ENCODE data around the gene RFTN1. TPM values are rescaled to one million over a fixed set of nuclear protein-coding genes. Genes with fewer than 3 reads are reported as not detected.
A peak's percentile ranks its signal among the peaks of the same experiment; 100 is the strongest.

The RFTN1 gene
- total and polyA plus RNA-seq, 10 of the 15 experiments (the other 5 are each of a cell fraction or from before 2014, with no cell fraction given) = 20.6 to 213 (median 147) TPM

DNA sequence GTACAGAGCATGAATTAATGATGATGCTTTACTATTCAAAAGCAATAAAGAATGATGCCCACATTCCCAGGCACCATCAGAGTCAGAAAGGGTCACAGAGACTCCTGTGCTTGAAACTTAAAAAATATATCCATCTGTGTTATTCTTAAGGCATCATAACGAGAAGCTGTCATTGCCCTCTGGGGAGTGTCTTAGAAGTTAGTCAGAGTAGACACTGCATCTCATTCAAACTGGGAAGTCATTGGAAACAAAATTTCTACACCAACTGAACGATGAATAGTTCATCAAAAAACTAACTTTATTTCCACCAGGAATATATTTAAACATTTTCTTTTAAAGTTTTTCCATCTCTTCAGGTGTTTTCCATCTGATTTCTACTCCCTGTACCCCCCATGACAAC lies 122.9 kb downstream of the RFTN1 start:
- DNase-seq (ENCODE audit: low read depth, low spot score) (no peak), FAIRE-seq (no peak), ATAC-seq (0 out of 3 replicates have a peak, but pooled peaks have one; percentile 15)
- POLR2A ChIA-PET = interaction anchor here (1.0 to 1.7 kb wide), 6 partner anchors 11 to 127 kb away, joined by 3 to 4 read pairs (median 3); no protein-coding TSS in a partner anchor
- TF ChIP-seq, protein P1, sequence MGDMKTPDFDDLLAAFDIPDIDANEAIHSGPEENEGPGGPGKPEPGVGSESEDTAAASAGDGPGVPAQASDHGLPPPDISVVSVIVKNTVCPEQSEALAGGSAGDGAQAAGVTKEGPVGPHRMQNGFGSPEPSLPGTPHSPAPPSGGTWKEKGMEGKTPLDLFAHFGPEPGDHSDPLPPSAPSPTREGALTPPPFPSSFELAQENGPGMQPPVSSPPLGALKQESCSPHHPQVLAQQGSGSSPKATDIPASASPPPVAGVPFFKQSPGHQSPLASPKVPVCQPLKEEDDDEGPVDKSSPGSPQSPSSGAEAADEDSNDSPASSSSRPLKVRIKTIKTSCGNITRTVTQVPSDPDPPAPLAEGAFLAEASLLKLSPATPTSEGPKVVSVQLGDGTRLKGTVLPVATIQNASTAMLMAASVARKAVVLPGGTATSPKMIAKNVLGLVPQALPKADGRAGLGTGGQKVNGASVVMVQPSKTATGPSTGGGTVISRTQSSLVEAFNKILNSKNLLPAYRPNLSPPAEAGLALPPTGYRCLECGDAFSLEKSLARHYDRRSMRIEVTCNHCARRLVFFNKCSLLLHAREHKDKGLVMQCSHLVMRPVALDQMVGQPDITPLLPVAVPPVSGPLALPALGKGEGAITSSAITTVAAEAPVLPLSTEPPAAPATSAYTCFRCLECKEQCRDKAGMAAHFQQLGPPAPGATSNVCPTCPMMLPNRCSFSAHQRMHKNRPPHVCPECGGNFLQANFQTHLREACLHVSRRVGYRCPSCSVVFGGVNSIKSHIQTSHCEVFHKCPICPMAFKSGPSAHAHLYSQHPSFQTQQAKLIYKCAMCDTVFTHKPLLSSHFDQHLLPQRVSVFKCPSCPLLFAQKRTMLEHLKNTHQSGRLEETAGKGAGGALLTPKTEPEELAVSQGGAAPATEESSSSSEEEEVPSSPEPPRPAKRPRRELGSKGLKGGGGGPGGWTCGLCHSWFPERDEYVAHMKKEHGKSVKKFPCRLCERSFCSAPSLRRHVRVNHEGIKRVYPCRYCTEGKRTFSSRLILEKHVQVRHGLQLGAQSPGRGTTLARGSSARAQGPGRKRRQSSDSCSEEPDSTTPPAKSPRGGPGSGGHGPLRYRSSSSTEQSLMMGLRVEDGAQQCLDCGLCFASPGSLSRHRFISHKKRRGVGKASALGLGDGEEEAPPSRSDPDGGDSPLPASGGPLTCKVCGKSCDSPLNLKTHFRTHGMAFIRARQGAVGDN (IDR thresholded peaks at IDR 0.05) = no peak
- TF ChIP-seq, protein P2, sequence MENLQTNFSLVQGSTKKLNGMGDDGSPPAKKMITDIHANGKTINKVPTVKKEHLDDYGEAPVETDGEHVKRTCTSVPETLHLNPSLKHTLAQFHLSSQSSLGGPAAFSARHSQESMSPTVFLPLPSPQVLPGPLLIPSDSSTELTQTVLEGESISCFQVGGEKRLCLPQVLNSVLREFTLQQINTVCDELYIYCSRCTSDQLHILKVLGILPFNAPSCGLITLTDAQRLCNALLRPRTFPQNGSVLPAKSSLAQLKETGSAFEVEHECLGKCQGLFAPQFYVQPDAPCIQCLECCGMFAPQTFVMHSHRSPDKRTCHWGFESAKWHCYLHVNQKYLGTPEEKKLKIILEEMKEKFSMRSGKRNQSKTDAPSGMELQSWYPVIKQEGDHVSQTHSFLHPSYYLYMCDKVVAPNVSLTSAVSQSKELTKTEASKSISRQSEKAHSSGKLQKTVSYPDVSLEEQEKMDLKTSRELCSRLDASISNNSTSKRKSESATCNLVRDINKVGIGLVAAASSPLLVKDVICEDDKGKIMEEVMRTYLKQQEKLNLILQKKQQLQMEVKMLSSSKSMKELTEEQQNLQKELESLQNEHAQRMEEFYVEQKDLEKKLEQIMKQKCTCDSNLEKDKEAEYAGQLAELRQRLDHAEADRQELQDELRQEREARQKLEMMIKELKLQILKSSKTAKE (IDR thresholded peaks at IDR 0.05; ENCODE audit: low read depth, poor library complexity, severe bottlenecking) = no peak
- TF ChIP-seq ZNF622 (IDR thresholded peaks at IDR 0.05) (no peak), SIX5 (IDR thresholded peaks at IDR 0.05; ENCODE audit: low read depth, low read length, severe bottlenecking) (no peak), IRF4 (IDR thresholded peaks at IDR 0.05; ENCODE audit: low read depth, low read length) (no peak), PAX8 (IDR thresholded peaks at IDR 0.05) (no peak)
- TF ChIP-seq, protein P3, sequence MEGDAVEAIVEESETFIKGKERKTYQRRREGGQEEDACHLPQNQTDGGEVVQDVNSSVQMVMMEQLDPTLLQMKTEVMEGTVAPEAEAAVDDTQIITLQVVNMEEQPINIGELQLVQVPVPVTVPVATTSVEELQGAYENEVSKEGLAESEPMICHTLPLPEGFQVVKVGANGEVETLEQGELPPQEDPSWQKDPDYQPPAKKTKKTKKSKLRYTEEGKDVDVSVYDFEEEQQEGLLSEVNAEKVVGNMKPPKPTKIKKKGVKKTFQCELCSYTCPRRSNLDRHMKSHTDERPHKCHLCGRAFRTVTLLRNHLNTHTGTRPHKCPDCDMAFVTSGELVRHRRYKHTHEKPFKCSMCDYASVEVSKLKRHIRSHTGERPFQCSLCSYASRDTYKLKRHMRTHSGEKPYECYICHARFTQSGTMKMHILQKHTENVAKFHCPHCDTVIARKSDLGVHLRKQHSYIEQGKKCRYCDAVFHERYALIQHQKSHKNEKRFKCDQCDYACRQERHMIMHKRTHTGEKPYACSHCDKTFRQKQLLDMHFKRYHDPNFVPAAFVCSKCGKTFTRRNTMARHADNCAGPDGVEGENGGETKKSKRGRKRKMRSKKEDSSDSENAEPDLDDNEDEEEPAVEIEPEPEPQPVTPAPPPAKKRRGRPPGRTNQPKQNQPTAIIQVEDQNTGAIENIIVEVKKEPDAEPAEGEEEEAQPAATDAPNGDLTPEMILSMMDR (IDR thresholded peaks at IDR 0.05 in 2 of 3, conservative IDR thresholded peaks at IDR 0.05 in 1 of 3; ENCODE audit: control insufficient read depth in 2 of 3, extremely low read depth in 1 of 3, insufficient read depth in 1 of 3, low read depth in 3 of 3, low read length in 3 of 3) = no peak
- TF ChIP-seq, protein P4, sequence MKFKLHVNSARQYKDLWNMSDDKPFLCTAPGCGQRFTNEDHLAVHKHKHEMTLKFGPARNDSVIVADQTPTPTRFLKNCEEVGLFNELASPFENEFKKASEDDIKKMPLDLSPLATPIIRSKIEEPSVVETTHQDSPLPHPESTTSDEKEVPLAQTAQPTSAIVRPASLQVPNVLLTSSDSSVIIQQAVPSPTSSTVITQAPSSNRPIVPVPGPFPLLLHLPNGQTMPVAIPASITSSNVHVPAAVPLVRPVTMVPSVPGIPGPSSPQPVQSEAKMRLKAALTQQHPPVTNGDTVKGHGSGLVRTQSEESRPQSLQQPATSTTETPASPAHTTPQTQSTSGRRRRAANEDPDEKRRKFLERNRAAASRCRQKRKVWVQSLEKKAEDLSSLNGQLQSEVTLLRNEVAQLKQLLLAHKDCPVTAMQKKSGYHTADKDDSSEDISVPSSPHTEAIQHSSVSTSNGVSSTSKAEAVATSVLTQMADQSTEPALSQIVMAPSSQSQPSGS (IDR thresholded peaks at IDR 0.05; ENCODE audit: low read length) = no peak
- no peak overlapping the region for H2AFZ ChIP-seq (ENCODE audit: control insufficient read depth, low read depth, low read length)
- peaks cover 12% of the 10 kb centered on the region for H3K9me3 ChIP-seq (replicated peaks; ENCODE audit: control insufficient read depth, insufficient read depth, low read length)
- H3K9ac ChIP-seq (ENCODE audit: control insufficient read depth, insufficient read depth, low read length) = no peak overlapping the region
- CTCF ChIA-PET = interaction anchor here (0.7 to 2.4 kb wide), 6 partner anchors 12 to 47 kb away, joined by 3 to 8 read pairs (median 4); no protein-coding TSS in a partner anchor
- no peak overlapping the region for H3K4me2 ChIP-seq (ENCODE audit: control insufficient read depth, insufficient read depth)
- no peak overlapping the region for H3K4me3 ChIP-seq
- in situ Hi-C loops (cut with MboI) = no loop called here
- SMC1A ChIA-PET (ENCODE audit: uncharacterized antibody, unreplicated experiment) = interaction anchor here (0.7 to 7.5 kb wide), 10 partner anchors 8 to 75 kb away, joined by 3 to 89 read pairs (median 8); no protein-coding TSS in a partner anchor
- no peaks in the 10 kb centered on the region for H3K27me3 ChIP-seq (replicated peaks in 1 of 2; ENCODE audit: control insufficient read depth in 2 of 2, insufficient read depth in 2 of 2, low read length in 1 of 2)
- intact Hi-C loops (cut with micrococcal nuclease; ENCODE audit: unreplicated experiment) = no loop called here
- 0% methylated on average over 2 of the region's 2 CpGs for WGBS (ENCODE audit: insufficient coverage, insufficient replicate concordance, low lambda C conversion rate, missing lambda C conversion rate)
- no peak overlapping the region for H3K27ac ChIP-seq (ENCODE audit: control insufficient read depth, insufficient read depth)
- no peaks in the 10 kb centered on the region for H4K20me1 ChIP-seq (ENCODE audit: control insufficient read depth, insufficient read depth)
- H3K36me3 ChIP-seq (ENCODE audit: control insufficient read depth in 2 of 2, insufficient read depth in 2 of 2, low read length in 1 of 2) = peaks cover 12 to 14% of the 10 kb centered on the region in 2 experiments
- peaks cover 18% of the 10 kb centered on the region for H3K4me1 ChIP-seq (ENCODE audit: control insufficient read depth, insufficient read depth, low read length)
- no TSS peak for BruUV-seq (replicated peaks)
- RAD21 ChIA-PET (ENCODE audit: unreplicated experiment) = interaction anchor here (1.0 to 1.8 kb wide), 5 partner anchors 9 to 33 kb away, joined by 3 to 8 read pairs (median 4); no protein-coding TSS in a partner anchor
- peaks cover 54% of the 10 kb centered on the region for H3K79me2 ChIP-seq (ENCODE audit: control insufficient read depth, insufficient read depth, low read length)
